Endothelial cell (in vitro differentiated cells): ENCODE results near the gene PDLIM3. TPM values are rescaled to one million over a fixed set of nuclear protein-coding genes. Genes with fewer than 3 reads are reported as not detected.

Experiments
- DNase-seq: peaks from one replicate; pipeline ENCODE4 v3.0.0; 2021; ENCODE audit warnings: low spot score
- H3K27ac Mint-ChIP-seq: one replicate; pipeline ENCODE4 v1.8.0; 2021; ENCODE audit warnings: mixed read lengths, inconsistent platforms; ENCODE audit not compliant: unreplicated experiment
- H3K27me3 Mint-ChIP-seq: one replicate; pipeline ENCODE4 v1.8.0; 2021; ENCODE audit warnings: mild to moderate bottlenecking, moderate library complexity, mixed read lengths, inconsistent platforms; ENCODE audit not compliant: unreplicated experiment
- H3K36me3 Mint-ChIP-seq: one replicate; pipeline ENCODE4 v1.8.0; 2021; ENCODE audit warnings: mild to moderate bottlenecking, low read depth, mixed read lengths, inconsistent platforms; ENCODE audit not compliant: unreplicated experiment
- H3K4me1 Mint-ChIP-seq: one replicate; pipeline ENCODE4 v1.8.0; 2021; ENCODE audit warnings: mild to moderate bottlenecking, mixed read lengths, inconsistent platforms; ENCODE audit not compliant: unreplicated experiment
- H3K4me3 Mint-ChIP-seq: one replicate; pipeline ENCODE4 v1.8.0; 2021; ENCODE audit warnings: mild to moderate bottlenecking, mixed read lengths, inconsistent platforms; ENCODE audit not compliant: unreplicated experiment
- H3K9me3 Mint-ChIP-seq: one replicate; pipeline ENCODE4 v1.8.0; 2021; ENCODE audit warnings: mixed read lengths, inconsistent platforms; ENCODE audit not compliant: unreplicated experiment
- total RNA-seq: library from RNA; stranded (reverse); fragmentation: NEBNext Ultra II Directional; extraction: Animal tissue kit (Norgen Biotek cat#: 25700); gene quantifications from one replicate; pipeline ENCODE4 v1.2.1, GENCODE V29; 2021; ENCODE audit not compliant: unreplicated experiment
- TF ChIP-seq, protein P1 (sequence below): fragments of 200-600 bp; sonication (generic); IDR thresholded peaks from one replicate; pipeline ENCODE4 v1.5.0; 2021; ENCODE audit warnings: antibody characterized with exemption; ENCODE audit not compliant: unreplicated experiment

PDLIM3 gene
- total RNA-seq, 1 donor from 2014 or later = 0.67 TPM

- H3K4me3 Mint-ChIP-seq = no peak overlapping the region
- no peak for DNase-seq
- TF ChIP-seq, protein P1, sequence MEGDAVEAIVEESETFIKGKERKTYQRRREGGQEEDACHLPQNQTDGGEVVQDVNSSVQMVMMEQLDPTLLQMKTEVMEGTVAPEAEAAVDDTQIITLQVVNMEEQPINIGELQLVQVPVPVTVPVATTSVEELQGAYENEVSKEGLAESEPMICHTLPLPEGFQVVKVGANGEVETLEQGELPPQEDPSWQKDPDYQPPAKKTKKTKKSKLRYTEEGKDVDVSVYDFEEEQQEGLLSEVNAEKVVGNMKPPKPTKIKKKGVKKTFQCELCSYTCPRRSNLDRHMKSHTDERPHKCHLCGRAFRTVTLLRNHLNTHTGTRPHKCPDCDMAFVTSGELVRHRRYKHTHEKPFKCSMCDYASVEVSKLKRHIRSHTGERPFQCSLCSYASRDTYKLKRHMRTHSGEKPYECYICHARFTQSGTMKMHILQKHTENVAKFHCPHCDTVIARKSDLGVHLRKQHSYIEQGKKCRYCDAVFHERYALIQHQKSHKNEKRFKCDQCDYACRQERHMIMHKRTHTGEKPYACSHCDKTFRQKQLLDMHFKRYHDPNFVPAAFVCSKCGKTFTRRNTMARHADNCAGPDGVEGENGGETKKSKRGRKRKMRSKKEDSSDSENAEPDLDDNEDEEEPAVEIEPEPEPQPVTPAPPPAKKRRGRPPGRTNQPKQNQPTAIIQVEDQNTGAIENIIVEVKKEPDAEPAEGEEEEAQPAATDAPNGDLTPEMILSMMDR = no peak
- no peaks in the 10 kb centered on the region for H3K27me3 Mint-ChIP-seq
- no peaks in the 10 kb centered on the region for H3K9me3 Mint-ChIP-seq
- no peak overlapping the region for H3K27ac Mint-ChIP-seq
- H3K4me1 Mint-ChIP-seq = peaks cover 6% of the 10 kb centered on the region
- H3K36me3 Mint-ChIP-seq = peaks cover 5% of the 10 kb centered on the region
These were observed 19.2 kb upstream of the PDLIM3 start for GRCh38 chr4:185554365-185555126.

DNA sequence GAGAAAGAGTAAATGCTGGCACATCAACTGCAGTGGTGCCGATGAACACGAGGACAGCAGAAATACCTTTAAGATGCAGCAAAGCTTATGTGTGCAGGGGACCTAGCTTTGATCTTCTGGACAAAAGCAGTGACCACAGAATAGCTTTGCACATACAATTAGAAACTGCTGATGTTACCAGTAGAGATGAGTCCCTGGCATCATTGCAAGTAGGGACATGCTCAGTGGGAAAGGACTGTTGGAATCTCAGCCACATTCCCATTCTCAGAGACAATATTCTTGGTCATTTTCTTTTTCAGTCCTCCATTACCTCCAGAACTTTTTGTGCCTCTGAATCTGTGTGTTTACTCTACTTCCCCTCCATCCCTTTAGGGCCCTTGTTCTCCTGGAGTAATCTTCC is 16.9 kb upstream of the PDLIM3 start:
- no peak overlapping the region for H3K27ac Mint-ChIP-seq
- H3K36me3 Mint-ChIP-seq = no peaks in the 10 kb centered on the region
- H3K27me3 Mint-ChIP-seq = no peaks in the 10 kb centered on the region
- no peaks in the 10 kb centered on the region for H3K4me1 Mint-ChIP-seq
- TF ChIP-seq, protein P1 = no peak
- H3K9me3 Mint-ChIP-seq = no peaks in the 10 kb centered on the region
- no peak overlapping the region for H3K4me3 Mint-ChIP-seq
- no peak for DNase-seq

DNA sequence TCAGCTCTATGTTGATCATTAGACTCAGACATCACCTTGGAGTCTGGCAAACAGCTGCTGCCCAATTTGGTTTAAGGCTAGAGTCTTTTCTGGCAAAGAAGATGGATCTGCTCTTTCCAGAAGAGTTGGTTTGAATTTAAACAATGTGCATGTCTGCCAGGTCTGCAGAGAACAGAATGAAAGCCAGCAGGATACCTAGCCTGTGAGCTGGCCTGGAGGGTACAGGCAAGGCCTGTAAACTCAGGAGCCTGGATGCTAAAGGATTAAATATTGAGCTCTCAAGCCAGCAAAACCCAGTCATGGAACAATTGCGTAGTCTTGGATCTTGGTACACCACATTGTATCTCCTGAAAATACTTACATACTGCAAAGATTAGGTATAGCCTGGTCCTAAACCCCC is 15.6 kb upstream of the PDLIM3 start:
- H3K9me3 Mint-ChIP-seq = no peaks in the 10 kb centered on the region
- no peaks in the 10 kb centered on the region for H3K27me3 Mint-ChIP-seq
- H3K27ac Mint-ChIP-seq = no peak overlapping the region
- DNase-seq = no peak
- H3K4me1 Mint-ChIP-seq = no peaks in the 10 kb centered on the region
- no peak overlapping the region for H3K4me3 Mint-ChIP-seq
- TF ChIP-seq, protein P1 = no peak
- H3K36me3 Mint-ChIP-seq = no peaks in the 10 kb centered on the region

DNA sequence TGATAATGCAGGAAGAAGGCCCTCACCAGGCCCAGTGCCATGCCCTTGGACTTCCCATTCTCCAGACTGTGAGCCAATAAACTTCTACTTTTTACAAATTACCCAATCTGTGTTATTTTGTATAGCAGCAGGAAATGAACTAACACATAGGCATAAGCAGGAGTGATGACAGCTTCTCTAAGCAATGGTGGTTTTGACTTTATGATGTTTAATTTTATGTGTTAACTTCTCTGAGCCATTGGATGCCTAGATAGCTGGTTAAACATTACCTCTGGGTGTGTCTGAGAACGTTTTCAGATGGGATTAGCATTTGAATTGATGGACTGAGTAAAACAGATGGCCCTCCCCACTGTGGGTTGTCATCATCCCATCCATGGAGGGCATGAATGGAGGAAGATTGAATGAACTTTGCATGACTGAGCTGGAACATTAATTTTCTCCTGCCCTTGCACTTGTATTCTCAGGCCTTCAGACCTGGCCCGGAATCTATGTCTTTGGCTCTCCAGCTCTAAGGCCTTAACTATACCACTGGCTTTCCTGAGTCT is 13.9 kb upstream of the PDLIM3 start:
- Mint-ChIP-seq H3K4me1 (no peaks in the 10 kb centered on the region), H3K27ac (no peak overlapping the region), H3K9me3 (no peaks in the 10 kb centered on the region), H3K27me3 (no peaks in the 10 kb centered on the region), H3K36me3 (no peaks in the 10 kb centered on the region), H3K4me3 (no peak overlapping the region)
- no peak for DNase-seq
- TF ChIP-seq, protein P1 = no peak

DNA sequence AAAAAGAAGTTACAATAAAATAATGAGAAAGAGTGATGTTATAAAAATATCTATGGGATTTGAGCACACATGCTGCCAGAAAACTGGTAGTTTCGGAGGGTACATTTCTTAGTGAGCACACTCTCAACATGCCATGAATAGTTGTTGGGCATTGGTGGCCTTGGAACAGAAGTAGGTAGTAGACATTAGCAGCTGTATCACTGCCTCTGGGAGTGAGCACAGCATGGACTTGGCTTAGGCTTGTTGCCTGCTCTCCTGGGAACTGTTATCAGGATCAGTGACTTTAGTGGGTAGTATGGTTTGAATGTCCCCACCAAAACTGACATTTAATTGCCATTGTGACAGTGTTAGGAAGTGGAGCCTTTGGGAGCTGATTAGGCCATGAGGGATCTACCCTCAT is 13.3 kb upstream of the PDLIM3 start:
- Mint-ChIP-seq H3K27me3 (no peaks in the 10 kb centered on the region), H3K4me1 (no peaks in the 10 kb centered on the region), H3K27ac (no peak overlapping the region), H3K36me3 (no peaks in the 10 kb centered on the region), H3K9me3 (no peaks in the 10 kb centered on the region), H3K4me3 (no peak overlapping the region)
- no peak for DNase-seq
- TF ChIP-seq, protein P1 = no peak
